GM12864 (cell line): ENCODE results near the gene STUM.

Source experiments
- DNase-seq: peaks from one replicate; pipeline ENCODE4 v3.0.0-alpha.2; 2011; ENCODE audit warnings: low read depth
- H3K4me3 ChIP-seq: 2 replicates; pipeline ENCODE4 v1.5.1; 2011; ENCODE audit warnings: mild to moderate bottlenecking, low read depth, low read length, control low read depth
- TF ChIP-seq, protein P1 (sequence below): IDR thresholded peaks from 2 replicates; pipeline ENCODE4 v1.5.1; 2011; ENCODE audit warnings: low read depth, mild to moderate bottlenecking, moderate library complexity, low read length, control low read depth, inconsistent platforms; ENCODE audit errors: missing control alignments

Gene STUM

DNA sequence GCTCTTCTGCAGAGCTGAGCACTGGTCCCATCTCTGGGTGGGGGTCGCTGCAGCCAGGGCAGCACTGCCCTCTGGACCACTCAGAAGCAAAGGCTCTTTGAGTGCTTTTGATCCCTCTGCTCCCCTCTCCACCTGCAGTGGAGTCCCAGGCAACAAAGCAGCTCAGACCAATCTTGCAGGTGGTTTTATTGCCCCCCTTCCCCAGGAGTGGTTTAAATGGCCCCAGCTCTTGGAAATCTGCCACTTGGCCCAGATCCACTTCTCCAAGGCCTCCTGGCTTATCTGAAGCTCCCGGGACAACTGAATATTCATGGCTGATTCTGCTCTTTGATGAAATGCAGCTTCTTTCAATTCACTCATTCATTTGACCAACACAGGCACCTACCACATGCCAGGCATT lies 2.7 kb downstream of the STUM start:
- DNase-seq = no peak
- TF ChIP-seq, protein P1, sequence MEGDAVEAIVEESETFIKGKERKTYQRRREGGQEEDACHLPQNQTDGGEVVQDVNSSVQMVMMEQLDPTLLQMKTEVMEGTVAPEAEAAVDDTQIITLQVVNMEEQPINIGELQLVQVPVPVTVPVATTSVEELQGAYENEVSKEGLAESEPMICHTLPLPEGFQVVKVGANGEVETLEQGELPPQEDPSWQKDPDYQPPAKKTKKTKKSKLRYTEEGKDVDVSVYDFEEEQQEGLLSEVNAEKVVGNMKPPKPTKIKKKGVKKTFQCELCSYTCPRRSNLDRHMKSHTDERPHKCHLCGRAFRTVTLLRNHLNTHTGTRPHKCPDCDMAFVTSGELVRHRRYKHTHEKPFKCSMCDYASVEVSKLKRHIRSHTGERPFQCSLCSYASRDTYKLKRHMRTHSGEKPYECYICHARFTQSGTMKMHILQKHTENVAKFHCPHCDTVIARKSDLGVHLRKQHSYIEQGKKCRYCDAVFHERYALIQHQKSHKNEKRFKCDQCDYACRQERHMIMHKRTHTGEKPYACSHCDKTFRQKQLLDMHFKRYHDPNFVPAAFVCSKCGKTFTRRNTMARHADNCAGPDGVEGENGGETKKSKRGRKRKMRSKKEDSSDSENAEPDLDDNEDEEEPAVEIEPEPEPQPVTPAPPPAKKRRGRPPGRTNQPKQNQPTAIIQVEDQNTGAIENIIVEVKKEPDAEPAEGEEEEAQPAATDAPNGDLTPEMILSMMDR = no peak
- H3K4me3 ChIP-seq = no peak overlapping the region

DNA sequence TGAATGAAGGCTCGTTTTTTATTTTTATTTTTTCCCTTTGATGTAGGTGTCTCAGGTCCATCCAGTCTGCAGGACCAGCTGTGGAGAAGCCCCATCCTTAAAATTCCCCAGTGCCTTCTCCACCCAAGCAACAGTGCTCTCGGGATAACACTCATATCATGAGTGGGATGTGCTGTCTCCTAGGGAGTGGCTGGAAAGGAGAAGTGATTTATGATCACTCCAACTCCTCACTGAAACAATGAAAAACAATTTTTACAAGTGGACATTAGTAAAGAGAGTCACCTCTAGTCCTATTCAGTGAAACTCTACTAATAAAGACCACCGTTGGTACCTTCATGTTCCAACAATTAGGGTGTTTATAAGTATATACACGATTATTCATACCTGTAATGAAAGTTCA lies 3.5 kb downstream of the STUM start:
- TF ChIP-seq, protein P1 = no peak
- DNase-seq = no peak
- no peak overlapping the region for H3K4me3 ChIP-seq

DNA sequence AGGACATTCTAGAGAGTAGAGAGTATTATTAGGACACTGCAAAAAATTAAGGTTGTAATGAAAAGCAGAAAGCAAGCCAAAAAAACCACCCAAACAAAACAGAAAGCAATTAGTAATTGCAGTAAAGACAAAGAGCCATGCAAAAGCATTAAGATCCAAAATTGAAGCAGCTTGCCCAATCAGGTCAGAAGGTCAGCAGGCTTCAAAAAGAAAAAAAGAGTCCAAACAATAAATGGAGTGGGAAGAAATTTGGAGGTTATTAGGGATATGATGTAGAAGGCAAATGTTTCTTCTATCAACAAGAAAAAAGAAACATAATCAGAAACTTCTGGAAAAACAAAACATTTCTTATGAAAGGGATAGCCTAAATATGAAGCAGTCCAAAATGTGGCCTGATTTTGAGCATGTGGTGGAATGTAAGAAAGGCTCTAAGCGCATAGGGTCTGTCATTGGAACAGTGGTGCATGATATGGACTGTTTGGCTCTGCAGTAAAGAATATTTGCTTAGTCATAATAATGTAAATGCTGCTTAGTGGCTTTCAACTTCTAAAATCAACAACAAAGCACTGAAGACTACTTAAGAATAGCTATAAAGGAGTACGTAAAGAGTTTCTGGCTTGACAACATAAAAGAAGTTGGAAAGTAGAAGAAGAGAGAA lies 4.8 kb downstream of the STUM start:
- no peak for DNase-seq
- no peak overlapping the region for H3K4me3 ChIP-seq
- TF ChIP-seq, protein P1 = no peak

DNA sequence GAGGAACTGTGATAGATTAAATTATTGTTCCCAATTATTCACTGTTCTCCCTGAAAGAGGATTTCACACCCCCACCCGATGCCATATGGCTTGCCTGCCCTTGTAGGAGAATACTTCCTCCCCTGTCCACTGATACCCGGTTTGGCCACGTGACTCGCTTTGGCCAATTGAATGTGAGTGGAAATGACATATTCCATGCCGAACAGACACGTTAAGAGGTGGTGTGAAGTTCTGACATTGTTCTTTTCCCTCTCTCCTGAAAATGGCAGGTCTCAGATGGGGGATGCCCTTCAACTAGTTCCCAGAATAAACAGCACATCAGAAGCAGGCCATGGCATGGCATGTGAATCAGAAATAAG lies 5.3 kb downstream of the STUM start:
- no peak for DNase-seq
- H3K4me3 ChIP-seq = no peak overlapping the region
- TF ChIP-seq, protein P1 = no peak

DNA sequence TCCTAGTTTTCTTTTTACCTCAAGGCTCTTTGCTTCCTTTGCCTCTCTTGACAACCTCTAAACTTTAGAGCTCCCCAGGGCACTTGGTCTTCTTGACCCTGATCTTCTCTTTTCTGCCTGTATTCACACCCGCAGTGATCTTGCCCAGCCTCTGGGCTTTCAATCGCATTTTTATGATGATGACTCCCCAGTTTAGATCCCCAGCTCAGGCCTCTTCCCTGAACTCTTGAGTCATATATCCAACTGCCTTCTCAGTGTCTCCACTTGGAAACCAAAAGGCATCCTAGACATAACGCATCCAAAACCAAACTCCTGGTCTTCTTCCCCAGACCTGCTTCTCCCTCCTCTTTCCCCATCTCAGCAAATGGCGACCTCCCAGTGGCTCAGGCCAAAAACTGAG lies 6.5 kb downstream of the STUM start:
- H3K4me3 ChIP-seq = no peak overlapping the region
- no peak for DNase-seq
- TF ChIP-seq, protein P1 = no peak

DNA sequence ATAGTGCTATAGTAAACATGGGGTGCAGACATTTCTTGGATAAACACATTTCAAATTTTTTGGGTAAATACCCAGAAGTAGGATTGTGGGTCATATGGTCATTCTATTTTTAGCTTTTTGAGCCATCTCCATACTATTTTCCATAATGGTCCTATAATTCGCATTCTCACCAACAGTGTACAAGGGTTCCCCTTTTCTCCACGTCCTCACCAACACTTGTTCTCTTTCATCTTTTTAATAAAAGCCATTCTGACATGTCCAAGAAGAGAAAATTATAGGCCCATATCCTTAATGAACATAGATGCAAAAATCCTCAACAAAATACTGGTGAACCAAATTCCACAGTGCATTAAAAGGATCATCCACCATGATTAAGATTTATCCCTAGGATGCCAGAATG lies 8.9 kb downstream of the STUM start:
- no peak for DNase-seq
- no peak overlapping the region for H3K4me3 ChIP-seq
- TF ChIP-seq, protein P1 = no peak

DNA sequence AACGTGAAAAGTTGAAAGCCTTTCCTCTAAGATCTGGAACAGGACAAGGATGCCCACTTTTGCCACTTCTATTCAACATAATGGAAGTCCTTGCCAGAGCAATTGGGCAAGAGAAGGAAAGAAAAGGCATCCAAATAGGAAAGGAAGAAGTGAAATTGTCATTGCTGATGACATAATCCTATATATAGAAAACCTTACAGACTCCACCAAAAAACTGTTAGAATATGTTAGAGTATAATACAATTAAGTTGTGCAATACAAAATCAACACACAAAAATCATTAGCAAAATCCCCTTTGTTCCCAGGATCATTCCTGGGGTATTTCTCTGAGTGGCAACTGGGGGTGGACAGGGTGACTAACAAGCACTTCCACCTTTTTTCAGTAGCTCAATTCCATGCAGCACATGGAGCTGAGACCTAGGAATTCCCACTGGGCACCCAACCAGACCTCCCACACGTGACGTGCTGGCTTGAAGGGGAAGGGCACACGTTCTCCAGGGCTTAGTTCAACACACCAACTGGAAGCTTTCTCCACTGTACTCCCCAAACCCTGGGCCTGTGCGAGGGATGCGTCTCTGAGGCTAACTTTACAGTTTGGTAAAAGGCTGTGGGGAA lies 9.6 kb downstream of the STUM start:
- TF ChIP-seq, protein P1 = no peak
- H3K4me3 ChIP-seq = no peak overlapping the region
- no peak for DNase-seq
